ENCODE data around the gene ALG12.

ALG12 gene

DNA sequence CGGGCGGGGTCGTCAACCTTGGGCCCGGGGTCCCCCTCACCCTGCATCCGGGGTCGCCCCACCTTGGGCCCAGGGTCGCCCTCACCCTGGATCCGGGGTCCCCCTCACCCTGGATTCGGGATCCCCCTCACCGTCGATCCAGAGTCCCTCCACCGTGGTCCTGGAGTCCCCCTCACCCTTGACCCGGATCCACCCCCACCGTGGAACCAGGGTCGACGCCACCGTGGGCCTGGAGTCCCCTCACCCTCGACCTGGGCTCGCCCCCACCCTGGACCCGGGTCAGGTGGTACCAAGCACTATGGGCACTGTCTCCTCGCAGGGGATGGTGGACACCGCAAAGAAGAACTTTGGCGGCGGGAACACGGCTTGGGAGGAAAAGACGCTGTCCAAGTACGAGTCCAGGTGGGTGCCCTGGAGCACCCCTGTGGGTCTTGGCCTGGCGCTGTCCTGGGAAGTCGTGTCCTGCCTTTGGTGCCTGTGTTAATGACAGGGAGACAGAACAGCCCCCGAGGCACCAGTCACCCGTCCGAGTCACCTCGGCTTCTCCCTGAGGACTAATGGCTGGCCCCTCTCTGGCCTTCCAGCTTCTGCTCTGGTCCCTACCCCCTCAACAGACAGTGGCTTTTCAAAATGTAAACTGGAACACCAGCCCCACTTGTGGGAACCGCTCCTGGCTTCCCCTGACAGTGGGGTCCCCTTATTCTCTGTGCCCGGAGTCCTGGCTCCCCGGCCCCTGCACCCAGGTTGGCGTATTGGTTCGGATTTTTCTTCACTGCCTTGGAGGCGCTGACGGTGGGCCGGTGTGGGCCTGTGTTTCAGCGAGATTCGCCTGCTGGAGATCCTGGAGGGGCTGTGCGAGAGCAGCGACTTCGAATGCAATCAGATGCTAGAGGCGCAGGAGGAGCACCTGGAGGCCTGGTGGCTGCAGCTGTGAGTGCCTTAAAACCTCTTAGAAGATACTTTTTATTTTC is 958 bp upstream of the ALG12 start:
- no peaks in the 10 kb centered on the region for H3K9me3 ChIP-seq (ENCODE audit: insufficient read depth, low read length)
- H2AFZ ChIP-seq (ENCODE audit: low read depth, low read length) = no peak overlapping the region
- H3K9ac ChIP-seq (ENCODE audit: low read length) = peak overlapping the region; percentile 50
- H3K27me3 ChIP-seq (ENCODE audit: low read depth, low read length) = no peaks in the 10 kb centered on the region
- no peaks in the 10 kb centered on the region for H3K79me2 ChIP-seq (ENCODE audit: low read length)
- no peak overlapping the region for H3K27ac ChIP-seq (ENCODE audit: low read length)
- no peaks in the 10 kb centered on the region for H4K20me1 ChIP-seq (ENCODE audit: insufficient read depth, low read length)
- peak overlapping the region; percentile 92 for H3K4me3 ChIP-seq (ENCODE audit: low read length)
- H3K36me3 ChIP-seq (replicated peaks; ENCODE audit: low read depth, low read length) = no peaks in the 10 kb centered on the region
- TF ChIP-seq, protein P1, sequence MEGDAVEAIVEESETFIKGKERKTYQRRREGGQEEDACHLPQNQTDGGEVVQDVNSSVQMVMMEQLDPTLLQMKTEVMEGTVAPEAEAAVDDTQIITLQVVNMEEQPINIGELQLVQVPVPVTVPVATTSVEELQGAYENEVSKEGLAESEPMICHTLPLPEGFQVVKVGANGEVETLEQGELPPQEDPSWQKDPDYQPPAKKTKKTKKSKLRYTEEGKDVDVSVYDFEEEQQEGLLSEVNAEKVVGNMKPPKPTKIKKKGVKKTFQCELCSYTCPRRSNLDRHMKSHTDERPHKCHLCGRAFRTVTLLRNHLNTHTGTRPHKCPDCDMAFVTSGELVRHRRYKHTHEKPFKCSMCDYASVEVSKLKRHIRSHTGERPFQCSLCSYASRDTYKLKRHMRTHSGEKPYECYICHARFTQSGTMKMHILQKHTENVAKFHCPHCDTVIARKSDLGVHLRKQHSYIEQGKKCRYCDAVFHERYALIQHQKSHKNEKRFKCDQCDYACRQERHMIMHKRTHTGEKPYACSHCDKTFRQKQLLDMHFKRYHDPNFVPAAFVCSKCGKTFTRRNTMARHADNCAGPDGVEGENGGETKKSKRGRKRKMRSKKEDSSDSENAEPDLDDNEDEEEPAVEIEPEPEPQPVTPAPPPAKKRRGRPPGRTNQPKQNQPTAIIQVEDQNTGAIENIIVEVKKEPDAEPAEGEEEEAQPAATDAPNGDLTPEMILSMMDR (IDR thresholded peaks at IDR 0.05; ENCODE audit: low read depth, low read length) = no peak
- TF ChIP-seq EZH2phosphoT487 (IDR thresholded peaks at IDR 0.05; ENCODE audit: low read depth) = no peak
- H3K4me1 ChIP-seq (ENCODE audit: low read length) = peaks cover 9% of the 10 kb centered on the region; the same call in 1 of the 2 replicates
- H3K4me2 ChIP-seq (ENCODE audit: low read length) = peak overlapping the region; percentile 87

DNA sequence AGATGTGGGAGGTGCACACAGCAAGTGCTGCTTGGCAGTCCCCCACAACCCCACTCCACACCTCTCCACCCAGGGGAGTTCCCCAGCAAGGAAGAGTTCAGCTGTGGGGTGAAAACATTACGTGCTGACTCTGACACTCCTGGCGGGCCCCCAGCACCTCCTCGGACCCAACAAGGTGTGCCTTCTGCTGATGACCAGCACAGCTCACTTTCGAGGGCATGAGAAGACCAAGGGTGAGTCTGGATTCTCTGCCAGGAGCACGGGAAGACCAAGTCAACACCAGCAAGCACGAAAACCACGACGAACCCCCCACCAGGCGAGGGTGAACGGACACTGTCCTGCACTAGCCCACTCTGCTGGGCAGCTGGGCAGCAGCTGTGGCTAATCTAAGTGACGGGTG is 1.4 kb downstream of the ALG12 start:
- no peak overlapping the region for H3K4me3 ChIP-seq (ENCODE audit: low read length)
- no peak for TF ChIP-seq EZH2phosphoT487 (IDR thresholded peaks at IDR 0.05; ENCODE audit: low read depth)
- TF ChIP-seq, protein P1 (IDR thresholded peaks at IDR 0.05; ENCODE audit: low read depth, low read length) = no peak
- peaks cover 9% of the 10 kb centered on the region; the same call in 1 of the 2 replicates for H3K4me1 ChIP-seq (ENCODE audit: low read length)
- H3K27me3 ChIP-seq (ENCODE audit: low read depth, low read length) = no peaks in the 10 kb centered on the region
- H3K36me3 ChIP-seq (replicated peaks; ENCODE audit: low read depth, low read length) = no peaks in the 10 kb centered on the region
- no peak overlapping the region for H2AFZ ChIP-seq (ENCODE audit: low read depth, low read length)
- H3K4me2 ChIP-seq (ENCODE audit: low read length) = peak overlapping the region; percentile 79
- no peak overlapping the region for H3K9ac ChIP-seq (ENCODE audit: low read length)
- no peaks in the 10 kb centered on the region for H3K79me2 ChIP-seq (ENCODE audit: low read length)
- no peaks in the 10 kb centered on the region for H3K9me3 ChIP-seq (ENCODE audit: insufficient read depth, low read length)
- H4K20me1 ChIP-seq (ENCODE audit: insufficient read depth, low read length) = no peaks in the 10 kb centered on the region
- H3K27ac ChIP-seq (ENCODE audit: low read length) = no peak overlapping the region

DNA sequence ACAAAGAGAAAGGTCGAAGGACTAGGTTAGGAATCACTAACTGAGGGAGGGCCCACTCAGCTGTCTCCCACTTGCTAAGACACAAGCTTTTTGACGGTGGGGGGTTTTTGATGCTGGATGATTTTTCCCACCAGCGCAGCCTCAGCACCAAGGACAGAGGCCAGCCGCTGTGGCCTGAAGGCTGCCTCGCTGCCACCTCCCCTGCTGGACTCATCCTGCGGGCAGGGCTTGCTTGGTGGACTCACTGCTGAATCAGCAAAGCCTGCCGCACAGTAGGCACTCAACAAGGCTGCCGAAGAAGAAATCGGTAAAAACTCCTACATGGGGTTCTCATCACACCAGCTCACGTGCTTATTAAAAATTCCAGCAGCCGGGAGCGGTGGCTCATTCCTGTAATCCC is 2.6 kb downstream of the ALG12 start:
- H3K4me3 ChIP-seq (ENCODE audit: low read length) = no peak overlapping the region
- H3K27ac ChIP-seq (ENCODE audit: low read length) = no peak overlapping the region
- H3K4me1 ChIP-seq (ENCODE audit: low read length) = peaks cover 9% of the 10 kb centered on the region; the same call in 1 of the 2 replicates
- H3K36me3 ChIP-seq (replicated peaks; ENCODE audit: low read depth, low read length) = no peaks in the 10 kb centered on the region
- no peaks in the 10 kb centered on the region for H3K27me3 ChIP-seq (ENCODE audit: low read depth, low read length)
- H3K9ac ChIP-seq (ENCODE audit: low read length) = no peak overlapping the region
- H2AFZ ChIP-seq (ENCODE audit: low read depth, low read length) = no peak overlapping the region
- no peak overlapping the region for H3K4me2 ChIP-seq (ENCODE audit: low read length)
- TF ChIP-seq EZH2phosphoT487 (IDR thresholded peaks at IDR 0.05; ENCODE audit: low read depth) = no peak
- TF ChIP-seq, protein P1 (IDR thresholded peaks at IDR 0.05; ENCODE audit: low read depth, low read length) = no peak
- no peaks in the 10 kb centered on the region for H3K9me3 ChIP-seq (ENCODE audit: insufficient read depth, low read length)
- no peaks in the 10 kb centered on the region for H3K79me2 ChIP-seq (ENCODE audit: low read length)
- no peaks in the 10 kb centered on the region for H4K20me1 ChIP-seq (ENCODE audit: insufficient read depth, low read length)

DNA sequence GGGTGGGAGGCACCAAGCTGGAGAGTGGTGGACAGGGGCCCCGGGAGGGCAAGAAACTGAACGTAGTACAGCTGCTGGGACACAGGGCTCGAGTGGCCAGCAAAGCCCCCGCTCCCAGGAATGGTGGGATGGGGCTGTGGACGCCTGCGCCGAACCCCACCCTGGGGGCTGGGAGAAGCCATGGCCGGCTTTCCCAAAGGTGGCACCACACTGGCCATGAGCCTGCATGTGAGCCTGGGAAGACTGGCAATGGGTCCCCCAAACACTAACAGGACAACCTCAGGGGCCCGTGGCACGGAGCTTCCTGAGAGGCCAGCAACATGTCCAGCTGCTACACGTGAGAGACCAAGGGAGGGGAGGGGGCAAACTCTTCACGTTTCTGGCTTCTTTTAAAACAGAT is 4.0 kb downstream of the ALG12 start:
- Histone ChIP-seq H3K36me3 (replicated peaks; ENCODE audit: low read depth, low read length) (no peaks in the 10 kb centered on the region), H3K27me3 (ENCODE audit: low read depth, low read length) (no peaks in the 10 kb centered on the region), H4K20me1 (ENCODE audit: insufficient read depth, low read length) (no peaks in the 10 kb centered on the region)

More for the DNA sequence above, 4.0 kb downstream of the ALG12 start:
- no peak overlapping the region for H3K4me3 ChIP-seq (ENCODE audit: low read length)
- H3K79me2 ChIP-seq (ENCODE audit: low read length) = no peaks in the 10 kb centered on the region
- no peak for TF ChIP-seq EZH2phosphoT487 (IDR thresholded peaks at IDR 0.05; ENCODE audit: low read depth)
- TF ChIP-seq, protein P1 (IDR thresholded peaks at IDR 0.05; ENCODE audit: low read depth, low read length) = no peak
- H3K9ac ChIP-seq (ENCODE audit: low read length) = no peak overlapping the region
- peaks cover 9% of the 10 kb centered on the region; the same call in 1 of the 2 replicates for H3K4me1 ChIP-seq (ENCODE audit: low read length)
- no peak overlapping the region for H2AFZ ChIP-seq (ENCODE audit: low read depth, low read length)
- no peak overlapping the region for H3K27ac ChIP-seq (ENCODE audit: low read length)
- H3K9me3 ChIP-seq (ENCODE audit: insufficient read depth, low read length) = no peaks in the 10 kb centered on the region
- no peak overlapping the region for H3K4me2 ChIP-seq (ENCODE audit: low read length)
